ENCODE measurements around the gene TPCN1.

GRCh38 chr12:113244478-113244958 lies 23.3 kb downstream of the TPCN1 start:
- TF ChIP-seq CTCF (IDR thresholded peaks at IDR 0.05; ENCODE audit: insufficient read depth, low read length, poor library complexity, severe bottlenecking), result no peak
- TF ChIP-seq EZH2phosphoT487 (conservative IDR thresholded peaks at IDR 0.05; ENCODE audit: low read length), result no peak
